Measurements from ENCODE around the gene YBX2.
"Not testable (repeated sequence)": the region's sequence is repeated elsewhere in the genome, so short reads cannot be mapped to it uniquely, and the experiment has no call there.

Gene YBX2

DNA sequence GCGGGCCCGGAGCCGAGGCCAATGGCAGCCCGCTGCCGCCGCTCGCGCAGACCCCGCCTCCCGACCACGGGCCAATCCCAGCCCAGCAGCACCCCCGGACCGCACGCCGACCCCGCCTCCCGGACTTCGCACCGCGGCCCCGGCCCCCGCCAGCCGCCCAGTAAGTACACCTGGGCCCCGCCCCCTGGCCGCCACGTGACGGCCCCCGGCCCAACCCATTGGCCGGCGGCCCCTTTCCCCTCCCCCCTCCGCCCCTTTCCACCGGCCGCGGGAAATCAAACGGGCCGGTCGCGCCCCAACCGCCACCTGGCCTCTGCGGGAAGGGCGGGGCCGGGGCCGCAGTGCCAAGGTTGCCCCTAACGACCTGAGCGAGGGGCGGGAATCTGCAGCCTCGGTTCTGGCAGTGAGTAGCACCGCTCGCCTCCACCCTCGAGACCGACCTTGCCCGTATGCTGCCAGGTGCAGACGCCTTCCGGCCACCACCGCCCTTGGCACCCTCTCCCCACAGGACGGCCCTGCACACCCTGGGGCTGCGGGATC is at the start of gene YBX2:
TSS of gene YBX2 (minus strand) at position 26 of the 540 bp plus-strand sequence. CDS start 139 bp downstream, outside the sequence.
- DNase-seq, result peak; percentile 77

DNA sequence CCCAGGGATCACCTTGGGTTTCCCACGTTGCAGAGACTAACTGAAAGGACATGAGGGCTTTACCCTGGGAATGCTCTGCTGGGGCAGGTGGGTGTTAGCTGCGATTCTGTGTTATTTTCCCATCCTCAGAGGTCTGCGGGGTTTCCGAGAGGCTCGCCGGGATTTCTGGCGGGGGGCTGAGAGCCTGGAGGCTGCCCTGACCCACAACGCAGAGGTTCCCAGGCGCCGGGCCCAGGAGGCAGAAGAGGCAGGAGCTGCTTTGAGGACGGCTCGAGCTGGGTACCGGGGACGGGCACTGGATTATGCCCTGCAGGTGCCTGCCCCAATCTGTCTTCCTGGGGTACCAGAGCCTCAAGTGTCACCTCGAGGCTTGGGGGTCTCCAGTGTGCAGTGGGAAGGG is 48.8 kb upstream of the YBX2 start:
- DNase-seq, result no peak

DNA sequence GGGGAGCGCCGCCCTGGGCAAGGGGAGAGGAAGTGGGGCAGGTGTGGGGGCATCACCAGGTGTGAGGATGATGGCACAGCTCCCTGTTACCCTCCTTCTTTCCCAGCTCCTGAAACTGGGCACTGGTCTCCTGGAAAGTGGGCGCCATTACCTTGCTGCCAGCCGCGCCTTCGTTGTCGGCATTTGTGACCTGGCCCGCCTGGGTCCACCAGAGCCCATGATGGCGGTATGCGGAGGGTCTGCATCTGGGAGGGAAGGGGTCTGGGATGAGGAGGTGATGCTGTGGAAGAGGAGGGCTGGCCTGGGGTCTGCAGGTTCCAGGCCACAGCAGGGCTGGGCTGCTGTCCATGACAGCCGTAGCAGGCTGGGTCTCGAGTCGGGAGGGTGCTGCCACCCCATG is 47.4 kb upstream of the YBX2 start:
- no peak for DNase-seq

DNA sequence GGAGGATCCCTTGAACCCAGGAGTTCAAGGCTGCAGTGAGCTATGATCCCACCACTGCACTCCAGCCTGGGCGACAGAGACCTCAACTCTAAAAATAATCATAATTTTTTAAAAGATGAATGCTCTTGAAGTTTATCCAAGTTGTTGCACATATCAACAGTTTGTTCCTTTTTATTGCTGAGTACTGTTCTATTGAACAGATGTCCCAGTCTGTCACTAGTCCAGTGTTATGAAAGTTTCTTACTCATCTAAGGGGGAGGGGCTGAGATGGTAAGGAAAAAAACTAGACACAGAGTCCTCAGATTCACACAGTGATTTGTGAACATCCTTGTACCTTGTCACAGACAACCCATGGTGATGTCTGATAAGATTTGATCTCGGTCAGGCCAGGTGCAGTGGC is 45.7 kb upstream of the YBX2 start:
- DNase-seq, result no peak

DNA sequence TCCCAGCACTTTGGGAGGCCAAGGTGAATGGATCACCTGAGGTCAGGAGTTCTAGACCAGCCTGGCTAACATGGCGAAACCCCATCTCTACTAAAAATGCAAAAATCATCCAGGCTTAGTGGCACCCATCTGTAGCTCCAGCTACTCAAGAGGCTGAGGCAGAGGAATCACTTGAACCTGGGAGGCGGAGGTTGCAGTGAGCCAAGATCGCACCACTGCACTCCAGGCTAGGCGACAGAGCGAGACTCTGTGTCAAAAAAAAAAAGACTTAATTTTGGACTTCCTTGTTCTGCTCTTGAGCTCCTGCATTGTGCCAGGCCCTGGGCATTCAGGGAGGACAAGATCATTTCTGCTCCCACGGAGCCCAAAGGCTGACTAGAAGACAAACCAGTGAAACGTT is 43.2 kb upstream of the YBX2 start:
- not testable (repeated sequence) for DNase-seq

DNA sequence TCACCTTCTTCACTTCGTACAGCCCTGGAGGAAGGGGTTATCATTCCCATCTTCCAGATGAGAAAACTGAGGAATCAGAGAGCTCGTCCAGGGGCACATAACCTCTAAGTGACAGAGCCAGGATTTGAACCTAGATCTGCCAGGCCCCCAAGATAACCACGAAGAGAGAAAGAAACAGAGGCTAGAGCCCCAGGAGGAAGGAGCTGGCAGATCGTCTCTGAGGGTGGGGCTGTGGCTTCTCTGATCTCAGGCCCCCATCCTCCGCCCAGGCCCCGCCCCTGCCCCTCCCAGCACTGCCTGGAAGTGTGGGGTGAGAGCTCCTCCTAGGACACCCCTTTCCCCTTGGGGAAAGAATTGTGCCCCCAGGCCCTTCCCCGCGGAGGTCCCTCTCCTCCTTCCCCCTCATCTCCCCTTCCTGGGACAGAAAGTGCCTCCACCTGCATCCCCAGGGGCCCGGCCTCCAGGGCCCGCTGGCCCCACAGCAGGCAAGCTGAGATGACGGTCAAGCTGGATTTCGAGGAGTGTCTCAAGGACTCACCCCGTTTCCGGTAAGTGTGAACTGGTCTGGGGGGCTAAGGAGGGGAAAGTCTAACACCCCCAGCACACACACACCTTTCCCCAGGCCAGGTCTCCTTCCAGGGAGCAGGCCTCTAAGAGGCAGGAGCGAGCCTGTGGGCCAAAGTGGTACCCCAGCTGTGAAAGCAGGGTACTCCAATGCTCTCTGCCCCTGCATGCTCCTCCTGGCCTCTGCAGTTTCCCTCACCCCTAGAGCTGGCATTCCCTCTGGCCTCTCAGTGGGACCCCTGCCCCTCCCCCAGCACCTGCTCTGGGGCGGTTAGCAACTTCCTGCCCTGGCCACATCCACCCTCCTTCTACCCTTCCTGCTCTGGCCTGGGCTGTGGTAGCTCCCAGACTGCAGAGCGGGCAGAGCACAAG is 42.1 kb upstream of the YBX2 start, which contains the start of gene ACAP1:
TSS of gene ACAP1 (plus strand) at position 290 of the 936 bp plus-strand sequence. CDS start at position 496, 206 bp downstream.
- peak; percentile 83 for DNase-seq

DNA sequence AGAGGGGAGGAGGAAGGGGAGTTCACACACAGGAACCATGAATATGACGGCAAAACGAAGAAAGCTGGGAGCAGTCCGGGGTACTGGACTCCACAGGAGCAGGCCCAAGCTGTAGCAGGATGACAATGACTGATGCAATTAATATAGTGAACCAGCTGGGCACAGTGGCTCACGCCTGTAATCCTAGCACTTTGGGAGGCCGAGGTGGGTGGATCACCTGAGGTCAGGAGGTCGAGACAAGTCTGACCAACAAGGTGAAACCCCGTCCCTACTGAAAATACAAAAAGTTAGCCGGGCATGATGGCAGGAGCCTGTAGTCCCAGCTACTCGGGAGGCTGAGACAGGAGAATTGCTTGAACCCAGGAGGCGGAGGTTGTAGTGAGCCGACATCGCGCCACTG is 41.3 kb upstream of the YBX2 start:
- not testable (repeated sequence) for DNase-seq

DNA sequence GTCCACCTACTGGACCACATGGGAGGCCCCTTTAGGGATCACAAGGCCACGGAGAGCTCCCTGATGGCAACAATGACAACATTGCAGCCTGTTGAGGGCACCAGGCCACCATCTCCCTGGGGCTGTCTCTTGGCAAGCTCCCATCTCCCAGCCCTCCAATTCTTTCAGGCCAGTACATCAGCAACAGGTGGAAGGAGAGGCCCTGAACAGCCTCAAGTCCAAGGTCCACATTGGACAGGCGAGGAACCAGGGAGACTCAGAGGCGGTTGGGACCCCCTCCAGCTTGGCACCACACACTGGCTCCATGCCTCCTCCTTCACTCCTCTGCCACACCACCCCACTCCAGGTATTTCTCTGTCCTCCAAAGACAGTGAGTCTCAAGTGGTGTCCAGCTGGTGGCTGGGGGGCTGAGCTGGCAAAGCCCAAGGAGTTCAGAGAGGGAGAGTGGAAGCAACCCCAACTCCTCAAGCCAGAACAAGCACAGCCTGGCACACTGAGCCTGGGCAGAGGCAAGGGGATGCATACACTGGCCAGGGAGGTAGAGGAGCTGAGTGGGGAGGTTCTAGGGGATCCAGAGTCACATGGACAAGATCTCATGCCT is 40.6 kb upstream of the YBX2 start:
- no peak for DNase-seq

DNA sequence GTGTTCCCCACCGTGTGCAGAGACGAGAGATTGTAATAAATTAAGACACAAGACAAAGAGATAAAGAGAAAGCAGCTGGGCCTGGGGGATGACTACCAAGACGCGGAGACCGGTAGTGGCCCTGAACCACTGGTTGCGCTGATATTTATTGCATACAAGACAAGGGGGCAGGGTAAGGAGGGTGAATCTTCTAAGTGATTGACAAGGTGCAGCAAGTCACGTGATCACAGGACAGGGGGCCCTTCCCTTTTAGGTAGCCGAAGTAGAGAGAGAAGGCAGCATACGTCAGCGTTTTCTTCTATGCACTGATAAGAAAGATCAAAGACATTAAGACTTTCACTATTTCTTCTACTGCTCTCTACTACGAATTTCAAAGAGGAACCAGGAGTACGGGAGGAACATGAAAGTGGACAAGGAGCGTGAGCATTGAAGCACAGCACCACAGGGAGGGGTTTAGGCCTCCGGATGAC is 38.2 kb upstream of the YBX2 start:
- not testable (repeated sequence) for DNase-seq

DNA sequence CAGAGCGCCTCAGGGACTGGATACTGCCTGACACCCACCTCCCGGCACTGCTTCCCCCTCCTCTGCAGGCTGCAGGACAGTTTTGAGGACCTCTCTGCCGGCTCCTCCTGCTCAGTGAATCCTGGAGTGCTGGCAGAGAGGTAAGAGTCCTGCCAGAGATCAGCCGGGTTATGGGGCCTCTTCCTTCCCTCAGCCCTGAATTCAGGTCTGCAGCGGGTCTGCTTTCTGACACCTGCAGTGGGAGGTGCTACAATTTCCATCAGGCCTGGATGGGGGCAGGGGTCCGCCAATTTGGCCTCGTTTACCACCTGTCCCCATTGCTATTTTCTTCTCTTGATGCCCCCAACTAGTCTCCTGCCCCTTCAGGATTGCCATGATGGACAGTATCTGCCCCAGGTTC is 37.7 kb upstream of the YBX2 start:
- DNase-seq, result no peak

DNA sequence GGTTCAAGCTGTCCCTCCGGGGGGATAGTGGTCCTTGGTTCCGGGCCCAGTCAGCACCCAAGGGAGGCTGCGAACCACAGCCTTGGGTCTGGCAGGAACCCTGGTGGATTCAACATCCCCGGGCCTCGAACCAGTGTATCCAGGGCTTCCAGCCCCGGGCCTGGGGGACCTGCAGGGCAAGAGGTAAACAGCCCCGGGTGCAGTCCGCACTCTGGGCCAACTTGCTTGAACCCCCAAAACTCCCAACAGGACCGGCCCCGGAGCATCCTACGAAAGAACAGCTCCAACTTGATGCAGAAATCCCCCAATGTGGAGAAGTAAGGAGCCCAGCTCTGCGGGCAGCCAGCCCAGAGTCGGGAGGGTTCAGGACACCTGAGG is 36.2 kb upstream of the YBX2 start:
- peak; percentile 12 for DNase-seq

DNA sequence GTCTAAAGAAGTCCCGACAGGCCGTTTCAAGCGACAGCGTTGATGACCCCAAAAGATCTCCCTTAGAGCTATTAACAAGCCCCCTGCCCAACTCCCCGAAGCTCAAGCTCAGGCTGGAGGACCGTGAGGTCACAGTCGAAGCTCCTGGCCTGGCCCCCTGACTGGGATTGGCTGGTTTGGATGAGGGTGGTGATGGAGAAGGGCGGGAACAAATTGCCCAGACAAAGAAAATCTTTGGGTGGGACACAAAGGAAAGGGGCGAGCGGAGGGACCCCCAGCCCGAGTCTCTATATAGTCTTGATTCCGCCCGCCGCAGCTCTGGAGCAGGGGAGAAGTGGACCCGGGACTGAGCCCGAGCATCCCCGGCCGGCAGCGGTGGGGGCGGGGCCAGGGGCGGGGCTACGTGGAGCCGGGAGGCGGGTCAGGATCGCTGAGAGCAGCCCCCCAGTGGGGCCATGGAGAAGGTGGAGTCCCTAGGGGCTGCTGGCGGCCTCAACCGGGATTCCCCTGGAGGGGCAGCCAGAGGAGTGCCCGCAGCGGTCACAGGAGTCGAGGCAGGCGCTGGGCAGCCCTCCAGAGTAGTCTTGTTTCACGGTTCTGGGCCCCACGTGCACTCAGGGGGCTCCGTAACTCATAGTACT is 35.7 kb upstream of the YBX2 start:
- peak; percentile 83 for DNase-seq

DNA sequence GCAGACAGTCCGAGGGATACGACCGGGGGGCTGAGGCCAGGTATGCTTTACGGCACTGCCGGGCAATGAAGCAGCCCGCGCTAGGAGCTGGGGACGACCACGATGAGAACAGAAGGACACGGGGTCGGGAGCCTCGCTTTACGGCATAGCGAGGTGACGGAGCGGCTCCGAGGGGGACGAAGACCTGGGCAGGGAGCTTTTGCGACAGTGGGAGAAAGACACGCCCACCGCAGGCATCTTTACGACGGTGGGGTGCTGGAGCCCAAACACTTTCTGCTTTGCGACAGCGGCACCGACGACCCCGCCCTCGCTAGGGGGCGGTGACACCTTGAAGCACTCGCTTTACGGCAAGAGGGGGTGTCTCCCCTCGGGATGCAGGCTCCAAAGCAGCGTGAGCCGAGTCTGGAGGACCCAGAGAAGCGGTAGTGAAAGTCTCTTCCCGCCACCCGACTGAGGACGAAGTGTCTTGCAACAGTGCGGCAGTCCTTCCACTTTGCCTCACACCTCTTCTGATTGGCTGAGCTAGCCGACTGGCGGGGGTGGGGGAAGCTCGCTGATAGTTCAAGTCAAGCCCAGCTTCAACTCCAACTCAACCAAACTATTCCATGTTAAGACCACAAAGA is 35.0 kb upstream of the YBX2 start:
- DNase-seq, result peak; percentile 96

DNA sequence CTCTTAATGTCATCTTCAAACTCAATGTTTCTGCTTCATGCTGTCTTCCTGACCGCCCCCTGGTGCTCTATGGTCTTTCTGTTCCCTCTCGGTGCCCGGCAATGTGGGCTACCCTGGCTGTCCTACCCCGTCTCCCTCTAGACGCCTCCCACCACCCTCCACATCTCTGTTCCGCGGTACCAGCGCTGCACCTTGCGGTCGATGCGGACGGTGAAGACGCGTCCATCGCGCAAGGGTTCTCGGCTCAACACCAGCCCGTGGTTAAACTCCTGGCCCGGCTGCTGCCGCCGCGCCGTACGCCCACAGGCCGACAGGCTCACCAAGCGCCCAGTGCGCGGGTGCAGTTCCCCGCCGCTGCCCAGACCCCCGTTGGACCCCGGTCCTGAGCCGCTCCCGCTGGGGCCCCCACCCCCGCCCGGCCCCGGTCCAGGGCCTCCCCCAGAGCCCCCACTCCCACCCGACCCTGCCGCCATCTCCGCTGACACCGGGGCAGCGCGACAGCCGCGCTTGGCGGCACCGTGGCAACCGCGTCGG is 34.5 kb upstream of the YBX2 start, which contains the start of gene NEURL4:
TSS of gene NEURL4 (minus strand) at position 496 of the 534 bp plus-strand sequence. CDS start at position 473, 23 bp downstream.
- DNase-seq, result no peak

DNA sequence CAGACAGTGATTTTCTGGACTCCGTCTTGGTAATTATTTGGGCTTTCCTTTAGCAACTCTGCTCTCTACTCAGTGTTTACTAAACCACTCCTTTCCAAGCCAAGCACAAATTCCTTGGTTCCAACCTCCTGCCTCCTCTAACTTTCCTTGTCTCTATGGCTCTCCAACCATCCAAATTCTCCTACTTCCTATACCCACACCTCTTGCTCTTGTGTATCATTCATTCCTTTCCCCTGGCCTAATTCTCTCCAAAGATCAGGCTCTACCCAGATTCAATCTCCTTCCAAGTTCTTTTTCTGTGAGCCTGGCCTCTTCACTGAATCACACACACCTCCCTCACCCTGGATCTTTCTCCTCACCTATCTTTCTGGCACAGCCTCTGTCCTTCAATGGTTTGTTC is 33.6 kb upstream of the YBX2 start:
- no peak for DNase-seq

DNA sequence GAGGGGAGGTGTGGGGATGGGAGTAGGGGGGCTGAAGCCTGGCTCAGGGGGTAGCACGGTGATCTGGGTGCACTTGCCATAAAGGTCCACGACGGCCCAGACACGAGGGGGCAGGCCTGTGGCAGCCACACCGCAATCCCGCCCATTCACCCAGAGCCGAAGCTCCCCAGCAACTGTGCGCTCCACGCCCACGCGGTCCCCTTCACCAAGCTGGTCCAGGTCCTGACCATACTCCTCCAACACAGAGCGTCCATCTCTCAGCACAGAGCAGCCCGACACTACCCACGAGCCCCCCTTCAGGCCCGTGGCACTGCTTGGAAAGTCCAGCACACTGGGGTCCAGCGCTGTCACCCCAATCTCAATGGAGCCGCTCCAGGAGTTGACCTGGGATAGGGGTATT is 33.1 kb upstream of the YBX2 start:
- DNase-seq, result no peak

DNA sequence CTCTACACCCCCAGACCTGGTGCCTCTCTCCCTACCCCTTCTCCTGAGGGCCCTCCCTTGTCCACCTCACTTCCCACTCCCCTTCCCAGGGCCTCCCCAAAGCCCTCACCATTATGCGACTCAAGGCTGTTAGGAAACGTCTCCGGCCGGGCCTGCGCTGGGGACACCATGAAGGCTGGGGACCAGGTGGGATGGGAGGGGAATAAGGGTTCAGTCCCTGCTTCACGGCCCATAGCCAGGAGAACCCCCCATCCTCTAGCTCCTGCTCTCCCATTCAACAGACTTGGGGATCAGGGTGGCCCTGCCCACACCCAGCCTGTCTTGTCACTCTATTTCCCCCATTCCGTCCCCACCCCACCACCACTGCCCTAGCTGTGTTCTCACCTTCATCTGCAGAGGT is 32.6 kb upstream of the YBX2 start:
- no peak for DNase-seq

DNA sequence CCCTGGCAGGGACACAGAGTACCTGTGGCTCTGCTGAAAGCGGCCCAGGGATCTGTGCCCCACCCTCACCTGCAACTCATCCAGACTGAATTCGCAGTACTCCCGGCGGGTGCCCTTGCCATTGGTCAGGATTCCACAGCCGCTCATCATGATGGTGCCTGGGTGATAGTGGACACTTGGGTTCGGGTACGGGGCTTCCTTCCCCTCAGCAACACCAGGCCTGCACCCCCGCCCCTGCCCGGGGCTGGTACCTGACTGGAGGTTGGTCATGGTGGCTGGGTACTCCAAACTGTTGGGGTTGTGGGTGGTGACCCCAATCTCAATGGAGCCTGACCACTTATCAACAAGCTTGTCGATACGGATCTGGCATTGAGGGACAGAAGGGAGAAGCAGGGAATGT is 31.7 kb upstream of the YBX2 start:
- DNase-seq, result no peak

DNA sequence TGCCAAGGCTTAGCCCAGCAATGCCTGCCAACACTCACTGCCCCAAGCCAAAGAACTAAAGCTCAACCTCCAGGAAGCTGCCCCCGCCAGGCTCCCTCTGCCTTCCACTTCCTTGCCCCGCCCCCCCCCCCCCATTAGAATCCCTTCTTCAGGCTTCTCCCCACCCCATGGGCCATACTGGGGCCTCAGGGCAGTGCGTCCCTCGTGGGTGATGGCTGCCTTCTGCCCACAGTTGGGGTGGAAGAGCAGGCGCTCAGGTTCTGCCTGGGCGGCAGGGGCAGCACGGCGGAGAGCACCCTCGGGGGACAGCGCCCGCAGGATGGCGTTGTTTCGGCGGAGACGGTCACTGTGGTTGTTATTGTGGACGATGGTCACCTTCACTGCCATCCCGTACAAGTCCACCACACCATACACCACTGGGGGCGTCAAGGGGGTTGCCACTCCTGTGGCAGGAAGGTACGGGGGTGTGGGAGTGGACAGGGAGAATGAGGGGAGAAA is 30.6 kb upstream of the YBX2 start:
- DNase-seq, result no peak

DNA sequence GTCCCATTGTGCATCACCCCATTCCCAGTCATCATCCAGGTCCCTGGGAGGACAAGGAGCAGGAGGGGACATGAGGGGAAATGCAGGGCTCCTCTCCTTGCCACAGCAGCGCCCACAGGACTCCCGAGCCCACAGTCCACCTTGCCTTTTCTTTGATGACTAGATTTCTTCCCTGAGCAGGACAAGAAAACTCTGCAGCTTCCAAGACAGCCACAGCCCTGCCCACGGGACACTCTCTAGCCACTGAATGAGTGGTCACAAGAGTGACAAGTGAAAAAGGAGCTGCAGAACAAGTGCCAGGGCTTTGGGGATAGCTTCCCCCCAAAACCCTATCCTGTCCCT is 30.0 kb upstream of the YBX2 start:
- no peak for DNase-seq

DNA sequence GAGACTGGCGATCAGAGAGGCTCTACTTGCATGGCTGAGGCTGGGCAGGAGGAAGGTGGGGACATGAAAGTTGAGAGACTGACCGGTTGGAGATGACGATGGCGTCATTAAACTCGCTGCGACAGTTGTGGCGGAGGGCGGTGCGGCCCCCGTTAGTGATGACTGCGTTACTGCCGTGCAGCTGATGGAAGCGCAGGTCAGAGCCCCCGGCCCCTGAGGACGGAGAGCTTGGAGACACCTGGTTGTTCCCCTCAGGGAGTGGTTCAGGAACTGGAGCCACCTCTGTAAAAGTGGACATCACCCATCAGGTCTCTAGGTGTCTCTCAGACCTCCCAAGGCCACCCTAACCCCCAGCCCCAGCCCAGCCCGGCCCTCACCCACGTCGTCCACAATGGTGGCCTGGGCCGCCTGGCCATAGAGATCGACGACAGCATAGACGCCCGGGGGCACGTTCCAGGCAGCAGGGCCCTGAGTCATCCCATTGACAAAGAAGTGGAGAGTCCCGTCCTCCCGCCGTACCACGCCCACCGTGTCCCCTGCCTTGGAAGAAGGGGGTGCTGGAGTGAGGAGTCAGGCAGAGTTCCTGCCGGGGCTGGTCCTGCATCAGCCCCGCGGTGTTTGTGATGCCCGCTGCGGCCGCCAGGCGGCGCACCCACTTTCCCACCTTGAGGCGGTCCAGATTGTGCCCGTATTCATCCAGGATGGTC is 29.4 kb upstream of the YBX2 start:
- peak; percentile 64 for DNase-seq

All from activated naive CD4-positive, alpha-beta T cell treated with anti-CD3 and anti-CD28 coated beads, Interleukin-2, amount 50 U/mL, for 16 hours (primary cell).